Caco-2 (cell line): Measurements from ENCODE around the gene IPO9. TPM values are rescaled to one million over a fixed set of nuclear protein-coding genes. Genes with fewer than 3 reads are reported as not detected.

Source experiments
- BruUV-seq: library from RNA; stranded (reverse); fragments of 400-500 nt; replicated peaks from 2 replicates; lab custom pipeline; 2021; lab: Mats Ljungman, UMichigan
- CTCF ChIA-PET: fragments of 300-600 bp; sonication (Branson Sonifier 250); formaldehyde crosslinking; loops from one replicate; lab custom pipeline; 2022; ENCODE audit warnings: antibody characterized with exemption; lab: Charles Lee
- POLR2A ChIA-PET: fragments of 300-600 bp; sonication (Branson Sonifier 250); formaldehyde crosslinking; loops from one replicate; lab custom pipeline; 2022; ENCODE audit warnings: antibody characterized with exemption; lab: Charles Lee
- DNase-seq, 2 experiments: peaks; one replicate each; pipeline versions ENCODE4 v3.0.0 to v3.0.0-alpha.2; 2020 to 2022
- H3K27me3 ChIP-seq: replicated peaks from 2 replicates; pipeline ENCODE4 v1.6.0; 2011; ENCODE audit warnings: low read length; ENCODE audit not compliant: control insufficient read depth, insufficient read depth
- H3K36me3 ChIP-seq: 2 replicates; pipeline ENCODE4 v1.5.1; 2011; ENCODE audit warnings: low read length; ENCODE audit not compliant: control insufficient read depth, insufficient read depth
- H3K4me1 ChIP-seq: fragments of 250-450 bp; sonication (Bioruptor Pico); 2 replicates; pipeline ENCODE4 v1.5.1; 2020; ENCODE audit warnings: mild to moderate bottlenecking
- H3K4me3 ChIP-seq: 2 replicates; pipeline ENCODE4 v1.5.1; 2011; ENCODE audit warnings: low read depth, mild to moderate bottlenecking, control low read depth, low read length
- H3K9me3 ChIP-seq: fragments of 250-450 bp; sonication (Bioruptor Pico); 2 replicates; pipeline ENCODE4 v1.5.1; 2020; ENCODE audit warnings: mild to moderate bottlenecking, moderate library complexity
- H3K27ac Mint-ChIP-seq: one replicate; pipeline ENCODE4 v1.8.0; 2022; ENCODE audit warnings: mixed read lengths; ENCODE audit not compliant: unreplicated experiment
- H3K27me3 Mint-ChIP-seq: one replicate; pipeline ENCODE4 v1.8.0; 2022; ENCODE audit warnings: mixed read lengths; ENCODE audit not compliant: insufficient read depth, unreplicated experiment
- H3K36me3 Mint-ChIP-seq: one replicate; pipeline ENCODE4 v1.8.0; 2022; ENCODE audit warnings: mild to moderate bottlenecking, mixed read lengths; ENCODE audit not compliant: insufficient read depth, unreplicated experiment
- H3K4me1 Mint-ChIP-seq: one replicate; pipeline ENCODE4 v1.8.0; 2022; ENCODE audit warnings: low read depth, mixed read lengths; ENCODE audit not compliant: unreplicated experiment
- H3K4me3 Mint-ChIP-seq: one replicate; pipeline ENCODE4 v1.8.0; 2022; ENCODE audit warnings: mild to moderate bottlenecking, moderate library complexity, mixed read lengths; ENCODE audit not compliant: unreplicated experiment
- H3K9me3 Mint-ChIP-seq: one replicate; pipeline ENCODE4 v1.8.0; 2022; ENCODE audit warnings: mixed read lengths; ENCODE audit not compliant: unreplicated experiment
- CTCF ChIP-seq, 2 experiments: fragments of 200-600 bp in 1 of 2; IDR thresholded peaks; 1 replicate in 1 of 2; 2 replicates in 1 of 2; pipeline versions ENCODE4 v1.5.1 to v1.8.0; 2011 to 2022; ENCODE audit warnings: antibody characterized with exemption in 1 of 2, control low read depth in 1 of 2, inconsistent platforms in 1 of 2, low read depth in 1 of 2, low read length in 1 of 2, mild to moderate bottlenecking in 1 of 2, moderate library complexity in 1 of 2; ENCODE audit not compliant: insufficient read depth in 1 of 2, severe bottlenecking in 1 of 2, unreplicated experiment in 1 of 2
- intact Hi-C: fragments of 100-400 bp; cut with micrococcal nuclease; formaldehyde crosslinking; loops from one replicate; pipeline ENCODE4 v1.10.0; 2022; ENCODE audit not compliant: unreplicated experiment
- total RNA-seq: library from RNA; stranded (reverse); gene quantifications from 2 replicates; pipeline ENCODE4 v1.2.3, GENCODE V29; 2022

Gene IPO9
- total RNA-seq, 1 experiment from 2014 or later, result 107 TPM

- H3K4me1 ChIP-seq, result no peaks in the 10 kb centered on the region; the same call in 1 of the 2 replicates
- no peak for DNase-seq
- no peaks in the 10 kb centered on the region for H3K27me3 Mint-ChIP-seq
- BruUV-seq, result no TSS peak
- no peak overlapping the region for H3K4me3 ChIP-seq
- no peaks in the 10 kb centered on the region for H3K36me3 Mint-ChIP-seq
- peaks cover 7% of the 10 kb centered on the region for H3K4me1 Mint-ChIP-seq
- H3K9me3 ChIP-seq, result no peaks in the 10 kb centered on the region
- H3K9me3 Mint-ChIP-seq, result no peaks in the 10 kb centered on the region
- no peak overlapping the region for H3K27ac Mint-ChIP-seq
- POLR2A ChIA-PET, result no interaction called here
- H3K27me3 ChIP-seq, result no peaks in the 10 kb centered on the region
- no peak for TF ChIP-seq CTCF (IDR thresholded peaks at IDR 0.05; ENCODE audit: insufficient read depth in 1 of 2, low read depth in 1 of 2, low read length in 1 of 2, severe bottlenecking in 1 of 2, unreplicated experiment in 1 of 2)
- intact Hi-C loops, result no loop called here
- no peak overlapping the region for H3K4me3 Mint-ChIP-seq
- CTCF ChIA-PET, result no interaction called here
- H3K36me3 ChIP-seq, result no peaks in the 10 kb centered on the region
Observed at GRCh38 chr1:201921952-201922558, 93.1 kb downstream of the IPO9 start.

- peaks cover 7% of the 10 kb centered on the region for H3K4me1 Mint-ChIP-seq
- ChIA-PET CTCF (no interaction called here), POLR2A (interaction anchor here (0.5 kb wide), 1 partner anchor 152 kb away, joined by 3 read pairs; no protein-coding TSS in a partner anchor)
- Histone ChIP-seq H3K27me3 (no peaks in the 10 kb centered on the region), H3K36me3 (no peaks in the 10 kb centered on the region), H3K4me1 (peaks cover 2% of the 10 kb centered on the region; the same call in 1 of the 2 replicates), H3K4me3 (no peak overlapping the region), H3K9me3 (no peaks in the 10 kb centered on the region)
- H3K4me3 Mint-ChIP-seq, result no peak overlapping the region
- no TSS peak for BruUV-seq
- no peaks in the 10 kb centered on the region for H3K9me3 Mint-ChIP-seq
- DNase-seq, result no peak
- H3K27ac Mint-ChIP-seq, result no peak overlapping the region
- intact Hi-C loops, result no loop called here
- no peaks in the 10 kb centered on the region for H3K36me3 Mint-ChIP-seq
- no peak for TF ChIP-seq CTCF (IDR thresholded peaks at IDR 0.05; ENCODE audit: insufficient read depth in 1 of 2, low read depth in 1 of 2, low read length in 1 of 2, severe bottlenecking in 1 of 2, unreplicated experiment in 1 of 2)
- no peaks in the 10 kb centered on the region for H3K27me3 Mint-ChIP-seq
Observed at GRCh38 chr1:201925301-201925567, 96.3 kb downstream of the IPO9 start.

- no peaks in the 10 kb centered on the region for H3K36me3 Mint-ChIP-seq
- no peaks in the 10 kb centered on the region for H3K27me3 Mint-ChIP-seq
- DNase-seq, result no peak
- Histone ChIP-seq H3K36me3 (no peaks in the 10 kb centered on the region), H3K9me3 (no peaks in the 10 kb centered on the region), H3K27me3 (no peaks in the 10 kb centered on the region), H3K4me1 (peaks cover 10% of the 10 kb centered on the region; the same call in 1 of the 2 replicates), H3K4me3 (no peak overlapping the region)
- intact Hi-C loops, result no loop called here
- ChIA-PET CTCF (no interaction called here), POLR2A (no interaction called here)
- no peak overlapping the region for H3K27ac Mint-ChIP-seq
- no TSS peak for BruUV-seq
- peaks cover 7% of the 10 kb centered on the region for H3K4me1 Mint-ChIP-seq
- no peaks in the 10 kb centered on the region for H3K9me3 Mint-ChIP-seq
- no peak overlapping the region for H3K4me3 Mint-ChIP-seq
- no peak for TF ChIP-seq CTCF (IDR thresholded peaks at IDR 0.05; ENCODE audit: insufficient read depth in 1 of 2, low read depth in 1 of 2, low read length in 1 of 2, severe bottlenecking in 1 of 2, unreplicated experiment in 1 of 2)
Observed at GRCh38 chr1:201925981-201926645, 97.2 kb downstream of the IPO9 start.
